ENCODE results near the gene MAPKBP1. TPM values are rescaled to one million over a fixed set of nuclear protein-coding genes. Genes with fewer than 3 reads are reported as not detected.
A peak's percentile ranks its signal among the peaks of the same experiment; 100 is the strongest.
"Not testable (repeated sequence)": the region's sequence is repeated elsewhere in the genome, so short reads cannot be mapped to it uniquely, and the experiment has no call there.

The MAPKBP1 gene
- total and polyA plus RNA-seq, 12 donors: 3.4 to 27.2 (median 13.3) TPM

DNA sequence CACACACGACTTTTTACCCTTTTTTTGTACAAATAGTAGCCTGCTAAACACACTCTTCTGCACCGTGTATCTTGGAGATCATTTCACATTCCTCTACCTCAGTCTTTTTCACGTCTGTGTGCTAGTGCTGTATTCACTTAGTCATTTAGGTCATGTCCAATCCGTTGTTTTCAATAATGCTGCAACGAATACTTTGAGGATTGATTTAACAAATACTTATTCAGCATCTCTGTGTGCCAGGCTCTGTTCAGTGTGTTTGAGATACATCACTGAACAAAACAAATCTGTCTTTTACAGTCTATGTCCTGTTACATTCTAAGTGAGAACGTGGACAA lies 54.5 kb downstream of the MAPKBP1 start:
- WGBS, 2 donors: 15 to 16% methylated on average over 6 of the region's 6 CpGs
- H3K4me1 ChIP-seq: peaks cover 0 to 39% (median 23%) of the 10 kb centered on the region in 9 donors
- TF ChIP-seq, protein P1, sequence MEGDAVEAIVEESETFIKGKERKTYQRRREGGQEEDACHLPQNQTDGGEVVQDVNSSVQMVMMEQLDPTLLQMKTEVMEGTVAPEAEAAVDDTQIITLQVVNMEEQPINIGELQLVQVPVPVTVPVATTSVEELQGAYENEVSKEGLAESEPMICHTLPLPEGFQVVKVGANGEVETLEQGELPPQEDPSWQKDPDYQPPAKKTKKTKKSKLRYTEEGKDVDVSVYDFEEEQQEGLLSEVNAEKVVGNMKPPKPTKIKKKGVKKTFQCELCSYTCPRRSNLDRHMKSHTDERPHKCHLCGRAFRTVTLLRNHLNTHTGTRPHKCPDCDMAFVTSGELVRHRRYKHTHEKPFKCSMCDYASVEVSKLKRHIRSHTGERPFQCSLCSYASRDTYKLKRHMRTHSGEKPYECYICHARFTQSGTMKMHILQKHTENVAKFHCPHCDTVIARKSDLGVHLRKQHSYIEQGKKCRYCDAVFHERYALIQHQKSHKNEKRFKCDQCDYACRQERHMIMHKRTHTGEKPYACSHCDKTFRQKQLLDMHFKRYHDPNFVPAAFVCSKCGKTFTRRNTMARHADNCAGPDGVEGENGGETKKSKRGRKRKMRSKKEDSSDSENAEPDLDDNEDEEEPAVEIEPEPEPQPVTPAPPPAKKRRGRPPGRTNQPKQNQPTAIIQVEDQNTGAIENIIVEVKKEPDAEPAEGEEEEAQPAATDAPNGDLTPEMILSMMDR (IDR thresholded peaks at IDR 0.05): no peak
- H3K27ac ChIP-seq: peak overlapping the region in 7 of 10 donors; percentile 78 to 94 (median 89)
- no peak for DNase-seq
- H3K4me3 ChIP-seq: peak overlapping the region; percentile 60 to 94 (median 73)
- H3K27me3 ChIP-seq: no peaks in the 10 kb centered on the region
- intact Hi-C loops (cut with DNase I): loop anchor here in 5 of 10 donors (5.0 to 10.0 kb wide), 6 partner anchors 56 to 159 kb away; partner anchors contain the start of genes EHD4 (in 5 of the 5), MAPKBP1 (in 1 of the 5) and SPTBN5 (in 1 of the 5)
- peaks cover 0 to 41% (median 0%) of the 10 kb centered on the region in 9 donors for H3K36me3 ChIP-seq
- ATAC-seq: no peak
- H3K9me3 ChIP-seq: no peaks in the 10 kb centered on the region

DNA sequence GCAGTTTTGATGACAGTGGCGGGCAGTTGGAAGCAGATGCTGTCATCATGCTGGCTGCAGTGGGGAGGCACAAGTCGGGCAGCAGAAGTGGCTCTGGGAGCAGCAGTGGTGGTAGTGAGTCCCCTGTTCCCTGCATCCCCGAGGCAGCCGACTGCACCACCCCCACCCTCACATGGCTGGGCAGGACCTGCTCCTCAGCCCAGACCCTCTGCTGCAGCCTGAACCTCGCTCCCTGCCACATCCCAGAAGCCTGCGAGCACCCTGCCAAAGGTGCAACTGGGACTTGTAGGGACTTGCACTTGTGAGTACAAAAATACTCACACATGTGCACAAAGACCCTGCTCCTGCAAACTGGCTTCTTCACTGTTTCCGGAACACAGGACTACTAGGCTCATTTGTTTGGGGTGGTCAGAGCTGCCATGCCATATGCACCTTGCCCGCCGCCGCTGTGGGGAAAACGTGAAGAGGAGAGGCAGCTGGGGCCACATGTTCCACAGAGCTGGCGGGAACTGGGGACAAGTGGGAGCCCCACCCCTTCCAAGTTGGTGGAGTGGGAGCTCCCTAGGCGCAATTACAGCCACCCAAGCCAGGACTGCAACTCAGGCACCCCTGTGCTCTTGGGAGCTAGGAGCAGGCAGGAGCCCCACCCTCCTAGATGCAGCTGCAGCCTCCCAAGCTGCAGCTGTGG lies 55.8 kb downstream of the MAPKBP1 start:
- no peaks in the 10 kb centered on the region for H3K9me3 ChIP-seq
- no peak overlapping the region for H3K27ac ChIP-seq
- TF ChIP-seq, protein P1 (IDR thresholded peaks at IDR 0.05): no peak
- intact Hi-C loops (cut with DNase I): loop anchor here in 8 of 10 donors (5.0 to 10.0 kb wide), 7 partner anchors 58 to 157 kb away; partner anchors contain the start of genes EHD4 (in 5 of the 8), SPTBN5 (in 2 of the 8) and MAPKBP1 (in 1 of the 8)
- no peaks in the 10 kb centered on the region for H3K27me3 ChIP-seq
- H3K4me1 ChIP-seq: peaks cover 0 to 39% (median 23%) of the 10 kb centered on the region in 9 donors
- H3K4me3 ChIP-seq: no peak overlapping the region
- 91 to 97% methylated on average over 13 of the region's 13 CpGs for WGBS, 2 donors
- no peak for ATAC-seq
- H3K36me3 ChIP-seq: peaks cover 0 to 28% (median 0%) of the 10 kb centered on the region in 9 donors
- no peak for DNase-seq

DNA sequence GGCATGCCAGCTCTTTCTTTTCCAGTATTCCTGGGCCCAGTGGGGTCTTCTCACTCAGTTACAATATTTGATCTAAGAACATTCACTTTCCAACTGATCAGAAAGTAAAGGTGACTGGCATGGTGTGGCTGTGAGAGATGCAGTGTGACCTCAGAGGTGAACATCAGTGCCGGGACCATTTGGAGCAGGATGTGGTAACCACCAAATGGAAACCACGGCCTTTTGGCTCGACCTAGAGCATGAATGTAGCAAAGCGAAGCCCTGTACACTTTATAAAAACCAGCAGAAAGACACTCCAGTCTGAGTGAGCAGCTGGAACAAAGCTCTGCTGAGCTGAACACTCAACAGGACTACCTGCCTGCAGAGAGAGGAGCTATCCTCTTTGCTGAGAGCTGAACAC lies 57.0 kb downstream of the MAPKBP1 start:
- ATAC-seq, DNase-seq, H3K9me3 ChIP-seq, H3K27me3 ChIP-seq, H3K27ac ChIP-seq, H3K4me3 ChIP-seq: not testable (repeated sequence)
- intact Hi-C loops (cut with DNase I): loop anchor here in 3 of 10 donors (5.0 to 10.0 kb wide), 2 partner anchors 61 to 74 kb away; partner anchors contain the start of gene SPTBN5 (in 1 of the 3)
- Histone ChIP-seq H3K4me1 (peaks cover 0 to 39% (median 28%) of the 10 kb centered on the region in 9 donors), H3K36me3 (peaks cover 0 to 24% (median 0%) of the 10 kb centered on the region in 9 donors)
- 87 to 88% methylated on average over 4 of the region's 4 CpGs for WGBS, 2 donors

DNA sequence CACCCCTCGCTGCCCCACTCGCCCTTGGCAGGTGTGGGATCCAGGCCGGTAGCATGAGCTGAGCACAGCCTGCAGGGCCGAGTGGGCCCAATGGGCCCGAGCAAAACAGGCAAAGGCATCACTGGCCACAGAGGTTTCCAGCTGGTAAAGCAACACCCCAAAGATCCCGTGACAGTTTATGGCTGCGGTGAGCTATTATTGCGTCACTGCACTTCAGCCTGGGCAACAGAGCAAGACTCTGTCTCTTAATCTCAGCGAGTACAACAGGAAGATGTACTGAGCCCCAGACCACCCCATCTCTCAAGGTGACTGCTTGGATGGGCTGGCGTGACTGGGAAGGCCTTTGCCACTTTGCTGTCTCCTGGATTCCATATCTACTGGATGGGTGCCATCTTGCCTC lies 57.9 kb downstream of the MAPKBP1 start:
- ATAC-seq (no peak), DNase-seq (no peak)
- peaks cover 0 to 36% (median 27%) of the 10 kb centered on the region in 9 donors for H3K4me1 ChIP-seq
- peaks cover 0 to 32% (median 0%) of the 10 kb centered on the region in 9 donors for H3K36me3 ChIP-seq
- H3K4me3 ChIP-seq: no peak overlapping the region
- TF ChIP-seq, protein P1 (IDR thresholded peaks at IDR 0.05): no peak
- no peak overlapping the region for H3K27ac ChIP-seq
- intact Hi-C loops (cut with DNase I): loop anchor here in 3 of 10 donors (5.0 to 10.0 kb wide), 2 partner anchors 60 to 73 kb away; partner anchors contain the start of gene SPTBN5 (in 1 of the 3)
- 89 to 93% methylated on average over 10 of the region's 10 CpGs for WGBS, 2 donors
- no peaks in the 10 kb centered on the region for H3K27me3 ChIP-seq
- no peaks in the 10 kb centered on the region for H3K9me3 ChIP-seq

All from heart right ventricle (tissue), 16 donors.